Colonic mucosa (tissue), 4 donors: ENCODE measurements around the gene FTO. TPM values are rescaled to one million over a fixed set of nuclear protein-coding genes. Genes with fewer than 3 reads are reported as not detected.

Source experiments
- DNase-seq: peaks from one replicate; pipeline ENCODE4 v3.0.0-alpha.2; 2020
- H3K27ac ChIP-seq: fragments of 200-600 bp; one replicate; pipeline ENCODE4 v1.8.0; 2021
- H3K27me3 ChIP-seq: fragments of 200-600 bp; one replicate; pipeline ENCODE4 v1.8.0; 2021
- H3K36me3 ChIP-seq: fragments of 200-600 bp; one replicate; pipeline ENCODE4 v1.8.0; 2021
- H3K4me1 ChIP-seq: fragments of 200-600 bp; one replicate; pipeline ENCODE4 v1.8.0; 2021; ENCODE audit warnings: mild to moderate bottlenecking
- H3K4me3 ChIP-seq: fragments of 200-600 bp; one replicate; pipeline ENCODE4 v1.8.0; 2021
- H3K9ac ChIP-seq, 2 donors: one replicate each; pipeline ENCODE4 v1.7.0; 2013; ENCODE audit warnings: control low read depth in 2 of 2, low read depth in 2 of 2, low read length in 2 of 2
- H3K9me3 ChIP-seq: fragments of 200-600 bp; one replicate; pipeline ENCODE4 v1.8.0; 2021
- CTCF ChIP-seq: fragments of 200-600 bp; IDR thresholded peaks from one replicate; pipeline ENCODE4 v1.8.0; 2022; ENCODE audit warnings: antibody characterized with exemption, mild to moderate bottlenecking
- intact Hi-C: fragments of 100-400 bp; cut with DNase I; formaldehyde crosslinking; loops from one replicate; pipeline ENCODE4 v1.14.1; 2022
- total RNA-seq, 2 donors: library from RNA; stranded (reverse); fragmentation: NEBNext Ultra II Directional in 1 of 2; extraction: Animal tissue kit (Norgen Biotek cat#: 25700) in 1 of 2; gene quantifications; one replicate each; pipeline ENCODE4 v1.2.1, GENCODE V29; 2021
- donor health status: healthy.
- donor health status: DM: no; HTN: no; CAD: no.
- donor health status: DM: no; HTN: no; CAD: no.

FTO gene
- total RNA-seq, 2 donors from 2014 or later: 38.3 to 39.2 TPM

GRCh38 chr16:53769185-53769584, 65.2 kb downstream of the FTO start:
- peaks cover 5% of the 10 kb centered on the region for H3K4me1 ChIP-seq
- no peak overlapping the region for H3K4me3 ChIP-seq
- DNase-seq: no peak
- no peaks in the 10 kb centered on the region for H3K36me3 ChIP-seq
- intact Hi-C loops: no loop called here
- no peak overlapping the region for H3K9ac ChIP-seq
- no peak for TF ChIP-seq CTCF
- no peaks in the 10 kb centered on the region for H3K9me3 ChIP-seq
- H3K27me3 ChIP-seq: no peaks in the 10 kb centered on the region
- H3K27ac ChIP-seq: no peak overlapping the region

- peaks cover 7% of the 10 kb centered on the region for H3K4me1 ChIP-seq
- DNase-seq: no peak
- no peaks in the 10 kb centered on the region for H3K27me3 ChIP-seq
- H3K9ac ChIP-seq: no peak overlapping the region
- H3K9me3 ChIP-seq: no peaks in the 10 kb centered on the region
- TF ChIP-seq CTCF: no peak
- intact Hi-C loops: loop anchor here (10.0 kb wide), 1 partner anchor 175 kb away; no protein-coding TSS in a partner anchor
- no peak overlapping the region for H3K27ac ChIP-seq
- no peaks in the 10 kb centered on the region for H3K36me3 ChIP-seq
- H3K4me3 ChIP-seq: no peak overlapping the region
These were observed 65.8 kb downstream of the FTO start for GRCh38 chr16:53769787-53770186.

GRCh38 chr16:53770641-53771040, 66.7 kb downstream of the FTO start:
- no peak overlapping the region for H3K4me3 ChIP-seq
- no peak for TF ChIP-seq CTCF
- H3K27me3 ChIP-seq: no peaks in the 10 kb centered on the region
- no peaks in the 10 kb centered on the region for H3K36me3 ChIP-seq
- intact Hi-C loops: loop anchor here (10.0 kb wide), 1 partner anchor 174 kb away; no protein-coding TSS in a partner anchor
- H3K9me3 ChIP-seq: no peaks in the 10 kb centered on the region
- H3K9ac ChIP-seq: no peak overlapping the region
- H3K27ac ChIP-seq: no peak overlapping the region
- DNase-seq: no peak
- peaks cover 7% of the 10 kb centered on the region for H3K4me1 ChIP-seq

- H3K4me1 ChIP-seq: peaks cover 7% of the 10 kb centered on the region
- peak overlapping the region; percentile 10 for H3K27ac ChIP-seq
- intact Hi-C loops: loop anchor here (10.0 kb wide), 1 partner anchor 173 kb away; no protein-coding TSS in a partner anchor
These were observed 67.9 kb downstream of the FTO start for GRCh38 chr16:53771655-53772497.

More at GRCh38 chr16:53771655-53772497, 67.9 kb downstream of the FTO start:
- no peak for DNase-seq
- TF ChIP-seq CTCF: no peak
- no peak overlapping the region for H3K4me3 ChIP-seq
- H3K9ac ChIP-seq: no peak overlapping the region
- H3K9me3 ChIP-seq: no peaks in the 10 kb centered on the region
- H3K27me3 ChIP-seq: no peaks in the 10 kb centered on the region
- no peaks in the 10 kb centered on the region for H3K36me3 ChIP-seq
